Activated CD4-positive, alpha-beta T cell treated with anti-CD3 and anti-CD28 coated beads for 48 hours (primary cell): ENCODE results near the gene RAB13.

Experiments used
- DNase-seq: peaks from one replicate; pipeline ENCODE4 v3.0.0-alpha.2; 2020

Gene RAB13

DNA sequence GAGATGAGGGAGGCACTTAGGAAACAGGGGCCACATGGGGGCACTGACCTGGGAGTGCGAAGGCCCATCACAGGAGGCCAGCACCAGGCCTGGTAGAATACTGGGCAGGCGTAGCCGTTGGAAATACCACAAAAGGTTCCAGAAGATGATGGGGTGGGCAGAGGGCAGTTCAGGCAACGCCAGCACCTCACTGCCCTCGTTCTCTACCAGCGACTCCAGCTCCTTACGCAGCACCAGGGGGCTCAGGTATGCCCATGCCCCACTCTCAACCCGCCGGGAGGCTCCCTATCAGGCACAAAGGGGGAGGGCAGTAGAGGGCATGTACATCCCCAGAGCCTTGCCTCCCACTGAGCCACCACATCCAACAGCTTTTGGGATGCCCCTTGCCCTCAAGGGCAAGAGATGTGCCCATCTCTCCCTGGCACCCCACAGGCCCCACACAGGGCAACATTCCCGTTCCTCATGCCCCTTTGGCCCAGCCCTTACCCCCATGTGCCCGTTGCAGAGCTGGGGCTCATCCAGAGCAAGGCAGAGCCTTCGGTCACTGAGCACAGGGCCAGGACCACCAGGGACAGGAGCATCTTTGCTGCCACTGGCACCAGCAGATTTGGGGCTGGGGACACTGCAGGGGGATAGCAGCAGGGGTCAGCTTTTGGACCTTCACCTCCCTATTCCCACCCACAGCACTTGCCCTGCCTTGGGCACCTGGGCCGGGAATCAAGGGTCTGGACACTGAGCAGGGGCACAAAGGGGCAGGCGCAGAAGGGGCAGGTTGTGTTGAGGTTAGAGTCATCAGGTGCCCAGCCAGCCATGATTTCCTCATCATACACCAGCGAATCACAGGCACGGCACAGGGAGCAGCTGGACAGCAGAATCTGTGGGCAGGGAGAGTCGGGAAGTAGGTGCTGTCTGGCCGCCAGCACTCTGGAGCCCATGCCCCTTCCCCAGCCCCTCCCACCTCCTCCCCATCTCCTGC is 53.7 kb downstream of the RAB13 start:
- no peak for DNase-seq
